Glutamatergic neuron (in vitro differentiated cells): ENCODE measurements around the gene ZNF74. TPM values are rescaled to one million over a fixed set of nuclear protein-coding genes. Genes with fewer than 3 reads are reported as not detected.
A peak's percentile ranks its signal among the peaks of the same experiment; 100 is the strongest.

ENCODE experiments used
- DNase-seq: peaks from one replicate; pipeline ENCODE4 v3.0.0; 2022
- H3K27ac Mint-ChIP-seq: one replicate; pipeline ENCODE4 v1.8.0; 2020; ENCODE audit warnings: mild to moderate bottlenecking, mixed read lengths, inconsistent platforms; ENCODE audit not compliant: unreplicated experiment
- H3K27me3 Mint-ChIP-seq: one replicate; pipeline ENCODE4 v1.8.0; 2020; ENCODE audit warnings: mild to moderate bottlenecking, moderate library complexity, mixed read lengths, inconsistent platforms; ENCODE audit not compliant: unreplicated experiment
- H3K36me3 Mint-ChIP-seq: one replicate; pipeline ENCODE4 v1.8.0; 2020; ENCODE audit warnings: mild to moderate bottlenecking, mixed read lengths, inconsistent platforms; ENCODE audit not compliant: unreplicated experiment
- H3K4me1 Mint-ChIP-seq: one replicate; pipeline ENCODE4 v1.8.0; 2020; ENCODE audit warnings: mild to moderate bottlenecking, low read depth, mixed read lengths, inconsistent platforms; ENCODE audit not compliant: unreplicated experiment
- H3K4me3 Mint-ChIP-seq: one replicate; pipeline ENCODE4 v1.8.0; 2020; ENCODE audit warnings: mild to moderate bottlenecking, mixed read lengths, inconsistent platforms; ENCODE audit not compliant: unreplicated experiment
- H3K9me3 Mint-ChIP-seq: one replicate; pipeline ENCODE4 v1.8.0; 2020; ENCODE audit warnings: mild to moderate bottlenecking, moderate library complexity, mixed read lengths, inconsistent platforms; ENCODE audit not compliant: unreplicated experiment
- total RNA-seq: library from RNA; stranded (reverse); fragmentation: NEBNext Ultra II Directional; extraction: Animal tissue kit (Norgen Biotek cat#: 25700); gene quantifications from one replicate; pipeline ENCODE4 v1.2.1, GENCODE V29; 2021; ENCODE audit not compliant: unreplicated experiment
- TF ChIP-seq, protein P1 (sequence below): fragments of 200-600 bp; sonication (generic); IDR thresholded peaks from one replicate; pipeline ENCODE4 v1.5.0; 2021; ENCODE audit not compliant: partially characterized antibody, unreplicated experiment

The ZNF74 gene
- total RNA-seq, 1 donor from 2014 or later: 50.3 TPM

DNA sequence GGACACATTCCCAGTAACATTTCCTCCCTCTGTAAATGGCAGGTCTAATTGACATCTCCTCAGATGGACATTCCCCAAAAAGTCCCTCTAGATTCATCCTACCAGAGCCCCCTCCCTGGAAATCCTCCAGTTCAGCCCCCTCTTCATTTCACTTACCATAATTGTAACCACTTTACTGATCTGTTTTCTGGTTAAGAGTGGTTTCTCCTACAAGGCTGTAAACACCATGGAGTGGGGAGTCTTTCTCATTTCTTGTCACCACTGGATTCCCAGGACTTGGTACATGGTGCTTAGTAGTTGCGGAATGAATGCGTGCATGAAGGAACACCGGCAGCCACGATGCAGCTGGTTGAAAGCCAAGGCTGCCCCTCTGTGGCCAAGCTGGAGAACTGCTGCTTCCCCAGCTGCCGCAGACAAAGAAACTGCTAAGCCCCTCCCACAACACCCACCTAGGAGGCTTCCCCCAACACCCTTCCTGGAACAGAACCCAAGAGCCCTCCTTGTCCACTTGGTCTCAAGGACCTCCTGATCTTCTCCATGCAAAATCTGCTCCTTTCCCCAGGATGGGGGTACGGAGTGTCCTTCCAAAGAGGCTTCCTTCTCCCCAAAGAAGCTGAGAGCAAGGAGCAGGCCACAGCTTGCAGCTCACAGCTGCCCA is 62.2 kb downstream of the ZNF74 start:
- H3K4me1 Mint-ChIP-seq: peaks cover 21% of the 10 kb centered on the region
- peak; percentile 85 for DNase-seq
- peak overlapping the region; percentile 88 for H3K27ac Mint-ChIP-seq
- no peaks in the 10 kb centered on the region for H3K36me3 Mint-ChIP-seq
- peaks cover 4% of the 10 kb centered on the region for H3K9me3 Mint-ChIP-seq
- TF ChIP-seq, protein P1, sequence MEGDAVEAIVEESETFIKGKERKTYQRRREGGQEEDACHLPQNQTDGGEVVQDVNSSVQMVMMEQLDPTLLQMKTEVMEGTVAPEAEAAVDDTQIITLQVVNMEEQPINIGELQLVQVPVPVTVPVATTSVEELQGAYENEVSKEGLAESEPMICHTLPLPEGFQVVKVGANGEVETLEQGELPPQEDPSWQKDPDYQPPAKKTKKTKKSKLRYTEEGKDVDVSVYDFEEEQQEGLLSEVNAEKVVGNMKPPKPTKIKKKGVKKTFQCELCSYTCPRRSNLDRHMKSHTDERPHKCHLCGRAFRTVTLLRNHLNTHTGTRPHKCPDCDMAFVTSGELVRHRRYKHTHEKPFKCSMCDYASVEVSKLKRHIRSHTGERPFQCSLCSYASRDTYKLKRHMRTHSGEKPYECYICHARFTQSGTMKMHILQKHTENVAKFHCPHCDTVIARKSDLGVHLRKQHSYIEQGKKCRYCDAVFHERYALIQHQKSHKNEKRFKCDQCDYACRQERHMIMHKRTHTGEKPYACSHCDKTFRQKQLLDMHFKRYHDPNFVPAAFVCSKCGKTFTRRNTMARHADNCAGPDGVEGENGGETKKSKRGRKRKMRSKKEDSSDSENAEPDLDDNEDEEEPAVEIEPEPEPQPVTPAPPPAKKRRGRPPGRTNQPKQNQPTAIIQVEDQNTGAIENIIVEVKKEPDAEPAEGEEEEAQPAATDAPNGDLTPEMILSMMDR: peak; percentile 75
- peaks cover 2% of the 10 kb centered on the region for H3K27me3 Mint-ChIP-seq
- no peak overlapping the region for H3K4me3 Mint-ChIP-seq

DNA sequence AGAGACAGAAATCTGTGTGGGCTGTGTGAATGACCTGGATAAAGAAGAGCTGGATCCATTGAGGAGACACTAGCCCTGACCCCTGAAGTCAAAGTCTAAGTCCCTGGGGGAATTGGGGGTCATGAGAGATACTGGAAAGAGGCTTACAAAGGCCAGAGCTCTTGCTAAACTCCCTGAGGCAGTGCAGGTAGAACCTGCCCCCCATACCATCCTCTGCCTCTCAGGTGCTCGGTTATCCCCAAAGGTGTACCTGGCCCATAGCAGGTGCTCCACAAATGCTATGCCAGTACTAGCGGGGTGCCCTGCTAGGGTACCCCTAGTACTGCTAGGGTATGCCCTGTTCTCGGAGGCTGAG is 62.7 kb downstream of the ZNF74 start:
- H3K27ac Mint-ChIP-seq: peak overlapping the region; percentile 88
- H3K36me3 Mint-ChIP-seq: no peaks in the 10 kb centered on the region
- peaks cover 21% of the 10 kb centered on the region for H3K4me1 Mint-ChIP-seq
- peaks cover 3% of the 10 kb centered on the region for H3K9me3 Mint-ChIP-seq
- H3K27me3 Mint-ChIP-seq: peaks cover 2% of the 10 kb centered on the region
- TF ChIP-seq, protein P1: no peak
- DNase-seq: no peak
- no peak overlapping the region for H3K4me3 Mint-ChIP-seq

DNA sequence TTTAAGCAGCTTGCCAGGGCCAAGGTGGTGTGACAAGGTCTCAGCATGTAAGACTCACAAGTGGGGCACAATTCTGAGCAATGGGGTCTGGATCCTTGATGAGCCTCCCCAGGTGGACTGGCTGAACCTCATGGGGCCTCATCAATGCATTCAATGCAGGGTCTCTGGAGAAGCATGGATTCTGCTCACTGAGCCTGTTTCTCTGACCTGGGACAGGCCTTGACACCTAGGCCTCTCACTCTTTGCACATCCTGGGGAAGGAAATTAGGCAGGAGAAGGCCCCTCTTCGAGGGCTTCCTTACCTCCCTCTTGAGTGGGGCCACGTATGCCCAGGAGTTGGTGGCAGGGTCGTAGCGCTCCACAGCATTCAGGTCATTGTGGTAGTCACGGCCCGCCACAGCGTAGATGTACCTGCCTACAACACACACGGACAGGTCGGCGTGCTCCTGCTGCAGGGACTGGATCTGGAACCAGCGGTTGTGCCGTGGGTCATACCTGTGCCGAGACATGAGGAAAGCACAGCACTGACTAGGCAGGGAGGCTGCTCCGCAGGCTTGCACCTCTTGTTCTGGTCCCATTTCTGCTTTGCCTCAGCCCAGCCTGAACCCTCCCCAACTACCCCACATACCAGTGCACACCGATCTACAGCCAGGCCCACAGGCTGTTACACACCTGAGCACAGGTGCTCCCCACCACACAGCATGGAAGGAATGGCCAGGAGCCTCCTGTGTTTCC is 63.7 kb downstream of the ZNF74 start:
- TF ChIP-seq, protein P1: no peak
- peaks cover 2% of the 10 kb centered on the region for H3K27me3 Mint-ChIP-seq
- DNase-seq: no peak
- H3K4me1 Mint-ChIP-seq: peaks cover 23% of the 10 kb centered on the region
- H3K27ac Mint-ChIP-seq: no peak overlapping the region
- H3K9me3 Mint-ChIP-seq: peaks cover 3% of the 10 kb centered on the region
- H3K36me3 Mint-ChIP-seq: no peaks in the 10 kb centered on the region
- no peak overlapping the region for H3K4me3 Mint-ChIP-seq

Other genes with a start within 250 kb of the ZNF74 start
- 0.54 TPM for gene CCDC188, start 243.1 kb upstream of the ZNF74 start, total RNA-seq
- 38.3 TPM for gene RTN4R, start 125.8 kb upstream of the ZNF74 start, total RNA-seq
- gene DGCR6L, start 74.1 kb upstream of the ZNF74 start, total RNA-seq: 24.1 TPM
- gene SCARF2, start 43.7 kb downstream of the ZNF74 start, total RNA-seq: 3.4 TPM
- gene KLHL22, start 101.6 kb downstream of the ZNF74 start, total RNA-seq: 20.2 TPM
- gene MED15, start 113.5 kb downstream of the ZNF74 start, total RNA-seq: 83.6 TPM